HG03025 (cell line): ENCODE results near the gene SPATA45.

Experiments used
- ATAC-seq: cut with Tn5 transposase; IDR thresholded peaks from one replicate; pipeline ENCODE4 v1.9.1; 2021; ENCODE audit warnings: mild to moderate bottlenecking, moderate library complexity; ENCODE audit not compliant: unreplicated experiment, low FRiP score

Gene SPATA45

DNA sequence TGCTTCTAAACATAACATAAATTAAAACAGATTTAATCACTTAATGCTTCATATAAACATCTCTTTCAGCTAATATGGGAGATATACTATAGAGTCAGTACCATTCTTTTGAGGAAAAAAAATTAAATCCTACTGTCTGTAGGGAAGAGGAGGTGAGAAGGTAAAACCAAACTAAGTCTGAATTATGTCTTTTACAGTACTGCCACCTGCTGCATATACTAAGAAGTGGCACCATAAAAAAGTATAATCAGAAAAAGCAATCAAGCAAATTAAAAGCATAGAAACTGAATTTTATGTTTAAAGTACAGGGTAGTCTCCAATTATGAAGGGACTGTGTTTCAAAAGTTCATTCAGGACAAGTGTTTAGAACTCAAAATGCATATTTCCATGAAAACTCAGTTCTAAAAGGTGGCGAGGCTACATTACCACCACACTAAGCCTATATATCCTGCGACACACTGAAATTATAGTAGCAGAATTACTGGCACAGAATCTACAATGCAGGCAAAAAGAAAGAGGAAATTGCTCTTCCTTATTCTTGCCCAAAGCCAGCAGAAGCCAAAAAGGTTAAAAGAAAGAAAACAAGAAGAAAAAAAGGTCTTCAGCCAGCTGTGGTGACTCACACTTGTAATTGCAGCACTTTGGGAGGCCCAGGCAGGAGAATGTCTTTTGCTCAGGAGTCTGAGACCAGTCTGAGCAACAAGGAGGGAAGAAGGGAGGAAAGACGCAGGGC, 64.9 kb downstream of the SPATA45 start:
- no peak for ATAC-seq

DNA sequence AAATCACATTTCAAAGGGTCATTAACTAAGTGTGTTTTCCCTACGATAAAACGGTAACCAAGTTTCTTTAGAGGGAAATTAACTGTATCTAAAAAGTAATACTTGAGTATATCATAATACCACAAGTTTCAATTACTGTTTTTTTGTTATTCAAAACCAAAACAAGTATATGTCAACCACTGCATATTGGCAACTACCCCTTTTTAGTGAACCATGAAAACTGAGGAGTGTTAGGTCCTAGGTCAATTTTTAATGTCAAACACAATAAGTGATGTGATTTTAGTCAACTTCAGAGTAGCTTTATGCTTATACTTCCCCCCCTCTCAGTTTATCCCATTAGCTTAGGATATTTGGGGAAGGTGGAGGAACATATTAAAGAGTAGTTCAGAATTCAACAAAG, 66.2 kb downstream of the SPATA45 start:
- ATAC-seq = no peak

DNA sequence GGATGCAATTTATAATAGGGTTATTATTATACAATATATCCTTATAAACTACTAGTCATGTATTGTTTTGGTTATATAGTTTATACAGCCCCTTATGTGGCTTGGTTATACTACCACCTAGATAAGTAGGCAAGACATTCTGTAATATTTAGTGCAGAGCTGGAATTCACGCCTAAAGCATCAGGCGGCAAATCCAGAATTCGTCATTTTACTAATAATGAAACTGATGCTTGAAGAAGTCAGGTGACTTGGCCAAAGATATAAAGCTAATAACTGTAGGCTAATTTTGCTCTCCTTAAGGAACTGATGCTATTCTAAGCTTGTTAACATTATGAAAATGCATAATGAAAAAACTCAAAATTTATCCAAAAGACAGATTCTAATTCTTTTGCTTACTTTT, 66.7 kb downstream of the SPATA45 start:
- ATAC-seq = no peak
